Liver (tissue), 3 donors: Measurements from ENCODE around the gene HMHB1.

Experiments used
- GABPA ChIP-seq, 2 donors: IDR thresholded peaks in 1 of 2; conservative IDR thresholded peaks in 1 of 2; 2 replicates each; pipeline ENCODE4 v1.6.1; 2016; ENCODE audit warnings: antibody characterized with exemption in 2 of 2, mild to moderate bottlenecking in 1 of 2, moderate library complexity in 1 of 2
- TF ChIP-seq, protein P1 (sequence below): fragments of 150-350 bp; IDR thresholded peaks from 2 replicates; pipeline ENCODE4 v1.5.1; 2017; ENCODE audit warnings: improper control_type of control experiment, low read depth, low read length; ENCODE audit not compliant: missing input control
- donor health status: healthy.
- donor health status: healthy.

DNA sequence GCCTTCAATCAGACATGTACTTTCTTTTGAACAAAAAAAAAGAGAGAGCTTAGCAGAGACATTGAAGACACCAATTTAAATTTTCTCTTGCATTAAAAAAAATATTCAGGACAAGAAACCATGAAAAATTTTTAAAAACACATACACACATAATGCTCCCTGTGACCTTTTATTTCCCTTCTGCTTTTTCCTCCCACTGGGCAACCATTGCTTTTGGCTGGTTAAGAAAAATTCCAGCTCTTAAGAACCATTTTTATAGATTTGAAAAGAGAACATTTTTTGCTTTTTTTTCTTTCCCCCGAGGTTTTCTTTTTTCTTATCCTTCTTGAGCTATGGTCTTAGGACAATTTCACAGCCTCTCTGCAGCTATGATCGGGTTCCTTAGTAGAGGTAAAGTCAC, 6.1 kb upstream of the HMHB1 start:
- no peak for TF ChIP-seq GABPA (IDR thresholded peaks at IDR 0.05 in 1 of 2, conservative IDR thresholded peaks at IDR 0.05 in 1 of 2)
- TF ChIP-seq, protein P1, sequence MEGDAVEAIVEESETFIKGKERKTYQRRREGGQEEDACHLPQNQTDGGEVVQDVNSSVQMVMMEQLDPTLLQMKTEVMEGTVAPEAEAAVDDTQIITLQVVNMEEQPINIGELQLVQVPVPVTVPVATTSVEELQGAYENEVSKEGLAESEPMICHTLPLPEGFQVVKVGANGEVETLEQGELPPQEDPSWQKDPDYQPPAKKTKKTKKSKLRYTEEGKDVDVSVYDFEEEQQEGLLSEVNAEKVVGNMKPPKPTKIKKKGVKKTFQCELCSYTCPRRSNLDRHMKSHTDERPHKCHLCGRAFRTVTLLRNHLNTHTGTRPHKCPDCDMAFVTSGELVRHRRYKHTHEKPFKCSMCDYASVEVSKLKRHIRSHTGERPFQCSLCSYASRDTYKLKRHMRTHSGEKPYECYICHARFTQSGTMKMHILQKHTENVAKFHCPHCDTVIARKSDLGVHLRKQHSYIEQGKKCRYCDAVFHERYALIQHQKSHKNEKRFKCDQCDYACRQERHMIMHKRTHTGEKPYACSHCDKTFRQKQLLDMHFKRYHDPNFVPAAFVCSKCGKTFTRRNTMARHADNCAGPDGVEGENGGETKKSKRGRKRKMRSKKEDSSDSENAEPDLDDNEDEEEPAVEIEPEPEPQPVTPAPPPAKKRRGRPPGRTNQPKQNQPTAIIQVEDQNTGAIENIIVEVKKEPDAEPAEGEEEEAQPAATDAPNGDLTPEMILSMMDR: no peak
